Upper lobe of left lung (tissue), 6 donors: ENCODE results near the gene RNF123. TPM values are rescaled to one million over a fixed set of nuclear protein-coding genes. Genes with fewer than 3 reads are reported as not detected.

ENCODE experiments used
- ATAC-seq, 2 donors: fragments of 200-7000 bp; cut with Tn5 transposase; one replicate each; pipeline ENCODE4 v1.9.1; 2022; ENCODE audit warnings: mild to moderate bottlenecking in 2 of 2, moderate library complexity in 2 of 2; ENCODE audit not compliant: low FRiP score in 2 of 2
- DNase-seq, 2 donors: peaks; one replicate each; pipeline ENCODE4 v3.0.0-alpha.2; 2019 to 2020
- H3K27ac ChIP-seq, 4 donors: fragments of 200-600 bp; sonication (generic); one replicate each; pipeline ENCODE4 v1.5.1; 2016 to 2019
- H3K27me3 ChIP-seq, 4 donors: fragments of 200-600 bp; sonication (generic); one replicate each; pipeline ENCODE4 v1.5.1; 2017 to 2019
- H3K36me3 ChIP-seq, 4 donors: fragments of 200-600 bp; sonication (generic); one replicate each; pipeline ENCODE4 v1.5.1; 2016 to 2019
- H3K4me1 ChIP-seq, 4 donors: fragments of 200-600 bp; sonication (generic); one replicate each; pipeline ENCODE4 v1.5.1; 2018 to 2019
- H3K4me3 ChIP-seq, 4 donors: fragments of 200-600 bp; sonication (generic); one replicate each; pipeline ENCODE4 v1.5.1; 2017 to 2019; ENCODE audit warnings: mild to moderate bottlenecking in 2 of 4, moderate library complexity in 1 of 4
- H3K9me3 ChIP-seq, 4 donors: fragments of 200-600 bp; sonication (generic); one replicate each; pipeline ENCODE4 v1.5.1; 2018 to 2019
- CTCF ChIP-seq, 6 experiments: fragments of 450-650 bp in 4 of 6; fragments of 200-600 bp in 2 of 6; sonication (generic) in 2 of 6; IDR thresholded peaks; one replicate each; pipeline ENCODE4 v1.5.1; 2016 to 2019; ENCODE audit warnings: antibody characterized with exemption in 6 of 6
- EP300 ChIP-seq, 4 donors: sonication (generic); formaldehyde crosslinking; IDR thresholded peaks; one replicate each; pipeline ENCODE4 v1.5.1; 2017; ENCODE audit warnings: antibody characterized with exemption in 4 of 4, control low read depth in 2 of 4
- POLR2A ChIP-seq, 4 donors: fragments of 450-650 bp; IDR thresholded peaks; one replicate each; pipeline ENCODE4 v1.5.1; 2016 to 2017; ENCODE audit warnings: antibody characterized with exemption in 4 of 4, mild to moderate bottlenecking in 2 of 4
- POLR2AphosphoS5 ChIP-seq, 2 donors: sonication (generic); formaldehyde crosslinking; IDR thresholded peaks; one replicate each; pipeline ENCODE4 v1.5.1; 2017; ENCODE audit warnings: antibody characterized with exemption in 2 of 2
- WGBS, 2 donors: methylation state at CpG; one replicate each; pipeline ENCODE4 v1.1.5; 2017 to 2018; 5-methylcytosine and 5-hydroxymethylcytosine counted together
- total RNA-seq, 6 donors: library from RNA; depleted of rRNA in 4 of 6; stranded (reverse); fragments of >200 nt in 4 of 6; gene quantifications; one replicate each; pipeline versions ENCODE4 v1.1.0 to v1.2.1, GENCODE V29; 2016 to 2021
- donor health status: DM: no; HTN: no; CAD: no; lungs with moderate emphysema.
- donor health status: DM: no; HTN: yes; CAD: no; lungs with severe emphysema.

Gene RNF123
- total RNA-seq, 6 donors from 2014 or later: 14.2 to 71.2 (median 42.2) TPM

GRCh38 chr3:49756036-49756435 lies 66.7 kb downstream of the RNF123 start:
- H3K4me1 ChIP-seq: peaks cover 4 to 31% (median 19%) of the 10 kb centered on the region in 4 donors
- 67 to 70% methylated on average over 1 of the region's 1 CpG for WGBS, 2 donors
- no peaks in the 10 kb centered on the region for H3K27me3 ChIP-seq
- H3K27ac ChIP-seq: no peak overlapping the region
- ATAC-seq (no peak), DNase-seq (no peak)
- no peaks in the 10 kb centered on the region for H3K36me3 ChIP-seq
- no peak for TF ChIP-seq POLR2A (IDR thresholded peaks at IDR 0.05)
- TF ChIP-seq POLR2AphosphoS5 (IDR thresholded peaks at IDR 0.05): no peak
- TF ChIP-seq CTCF (IDR thresholded peaks at IDR 0.05): no peak
- no peak for TF ChIP-seq EP300 (IDR thresholded peaks at IDR 0.05)
- no peak overlapping the region for H3K4me3 ChIP-seq
- no peaks in the 10 kb centered on the region for H3K9me3 ChIP-seq

- H3K27me3 ChIP-seq: no peaks in the 10 kb centered on the region
- WGBS, 2 donors: 69 to 73% methylated on average over 2 of the region's 2 CpGs
- H3K27ac ChIP-seq: no peak overlapping the region
- H3K36me3 ChIP-seq: no peaks in the 10 kb centered on the region
- no peaks in the 10 kb centered on the region for H3K9me3 ChIP-seq
- peaks cover 4 to 31% (median 15%) of the 10 kb centered on the region in 4 donors for H3K4me1 ChIP-seq
- no peak for DNase-seq
- TF ChIP-seq CTCF (IDR thresholded peaks at IDR 0.05) (no peak), POLR2AphosphoS5 (IDR thresholded peaks at IDR 0.05) (no peak), EP300 (IDR thresholded peaks at IDR 0.05) (no peak), POLR2A (IDR thresholded peaks at IDR 0.05) (no peak)
- no peak for ATAC-seq
- H3K4me3 ChIP-seq: no peak overlapping the region
Measured at GRCh38 chr3:49757197-49757596, 67.8 kb downstream of the RNF123 start.

GRCh38 chr3:49759226-49759625 lies 69.9 kb downstream of the RNF123 start:
- peaks cover 0 to 16% (median 9%) of the 10 kb centered on the region in 4 donors for H3K4me1 ChIP-seq
- TF ChIP-seq POLR2A (IDR thresholded peaks at IDR 0.05) (no peak), CTCF (IDR thresholded peaks at IDR 0.05) (no peak), EP300 (IDR thresholded peaks at IDR 0.05) (no peak), POLR2AphosphoS5 (IDR thresholded peaks at IDR 0.05) (no peak)
- DNase-seq (no peak), ATAC-seq (no peak)
- H3K36me3 ChIP-seq: peaks cover 0 to 6% (median 0%) of the 10 kb centered on the region in 4 donors
- H3K4me3 ChIP-seq: no peak overlapping the region
- 61 to 67% methylated on average over 1 of the region's 1 CpG for WGBS, 2 donors
- H3K27me3 ChIP-seq: no peaks in the 10 kb centered on the region
- no peak overlapping the region for H3K27ac ChIP-seq
- H3K9me3 ChIP-seq: no peaks in the 10 kb centered on the region

- Histone ChIP-seq H3K4me1 (peaks cover 0 to 9% (median 6%) of the 10 kb centered on the region in 4 donors), H3K9me3 (no peaks in the 10 kb centered on the region), H3K27me3 (no peaks in the 10 kb centered on the region), H3K4me3 (no peak overlapping the region), H3K27ac (no peak overlapping the region), H3K36me3 (peaks cover 0 to 6% (median 0%) of the 10 kb centered on the region in 4 donors)
- ATAC-seq (no peak), DNase-seq (no peak)
- TF ChIP-seq POLR2AphosphoS5 (IDR thresholded peaks at IDR 0.05): no peak
- no peak for TF ChIP-seq EP300 (IDR thresholded peaks at IDR 0.05)
- TF ChIP-seq POLR2A (IDR thresholded peaks at IDR 0.05): no peak
- TF ChIP-seq CTCF (IDR thresholded peaks at IDR 0.05): no peak
- WGBS, 2 donors: 76 to 90% methylated on average over 3 of the region's 3 CpGs
Measured at GRCh38 chr3:49761661-49762060, 72.3 kb downstream of the RNF123 start.

GRCh38 chr3:49763981-49764380 lies 74.6 kb downstream of the RNF123 start:
- Histone ChIP-seq H3K9me3 (no peaks in the 10 kb centered on the region), H3K4me1 (peaks cover 0 to 4% (median 0%) of the 10 kb centered on the region in 4 donors), H3K36me3 (peaks cover 0 to 6% (median 0%) of the 10 kb centered on the region in 4 donors), H3K27ac (no peak overlapping the region), H3K4me3 (no peak overlapping the region), H3K27me3 (no peaks in the 10 kb centered on the region)
- ATAC-seq (no peak), DNase-seq (no peak)
- 97 to 98% methylated on average over 4 of the region's 4 CpGs for WGBS, 2 donors
- TF ChIP-seq POLR2A (IDR thresholded peaks at IDR 0.05) (no peak), EP300 (IDR thresholded peaks at IDR 0.05) (no peak), CTCF (IDR thresholded peaks at IDR 0.05) (no peak), POLR2AphosphoS5 (IDR thresholded peaks at IDR 0.05) (no peak)
